GM12874 (cell line): Measurements from ENCODE around the gene VSIR.

Experiments used
- CTCF ChIP-seq: IDR thresholded peaks from 2 replicates; pipeline ENCODE4 v1.5.1; 2011; ENCODE audit warnings: low read depth, mild to moderate bottlenecking, control low read depth, low read length, moderate library complexity; ENCODE audit not compliant: insufficient read depth

Gene VSIR

GRCh38 chr10:71708897-71709882 is 64.1 kb downstream of the VSIR start:
- TF ChIP-seq CTCF: no peak

- TF ChIP-seq CTCF: peak; percentile 98
Measured at GRCh38 chr10:71708301-71708703, 65.0 kb downstream of the VSIR start.

GRCh38 chr10:71707240-71707789 is 66.0 kb downstream of the VSIR start:
- TF ChIP-seq CTCF: no peak

- TF ChIP-seq CTCF: no peak
Measured at GRCh38 chr10:71706216-71707121, 66.9 kb downstream of the VSIR start.

GRCh38 chr10:71705582-71705981 is 67.7 kb downstream of the VSIR start:
- TF ChIP-seq CTCF: no peak

- no peak for TF ChIP-seq CTCF
Measured at GRCh38 chr10:71704816-71705215, 68.5 kb downstream of the VSIR start.

GRCh38 chr10:71703577-71703976 is 69.7 kb downstream of the VSIR start:
- no peak for TF ChIP-seq CTCF
